CD14-positive monocyte (primary cell): ENCODE results near the gene TAC3. TPM values are rescaled to one million over a fixed set of nuclear protein-coding genes. Genes with fewer than 3 reads are reported as not detected.

Experiments used
- DNase-seq, 3 donors: peaks; one replicate each; pipeline ENCODE4 v3.0.0-alpha.2; 2011 to 2022
- H2AFZ ChIP-seq: 2 replicates; pipeline ENCODE4 v1.6.0; 2012; ENCODE audit warnings: mild to moderate bottlenecking, low read depth, low read length, inconsistent platforms; ENCODE audit not compliant: insufficient read depth, poor library complexity, severe bottlenecking
- H3K27ac ChIP-seq, 2 donors: 1 replicate in 1 of 2; 2 replicates in 1 of 2; pipeline ENCODE4 v1.5.1; 2012 to 2013; ENCODE audit warnings: low read length in 2 of 2, control low read depth in 1 of 2, inconsistent platforms in 1 of 2, low read depth in 1 of 2, mild to moderate bottlenecking in 1 of 2
- H3K27me3 ChIP-seq, 2 donors: one replicate each; pipeline versions ENCODE4 v1.6.0 to v1.6.1; 2011 to 2013; ENCODE audit warnings: low read length in 2 of 2; ENCODE audit not compliant: control insufficient read depth in 2 of 2, insufficient read depth in 2 of 2
- H3K36me3 ChIP-seq, 2 donors: replicated peaks in 1 of 2; 1 replicate in 1 of 2; 2 replicates in 1 of 2; pipeline versions ENCODE4 v1.5.1 to v1.6.1; 2012 to 2013; ENCODE audit warnings: low read length in 2 of 2, control low read depth in 1 of 2, inconsistent platforms in 1 of 2, mild to moderate bottlenecking in 1 of 2; ENCODE audit not compliant: insufficient read depth in 2 of 2, control insufficient read depth in 1 of 2
- H3K4me1 ChIP-seq, 2 donors: 1 replicate in 1 of 2; 2 replicates in 1 of 2; pipeline versions ENCODE4 v1.5.1 to v1.6.1; 2012 to 2013; ENCODE audit warnings: low read length in 2 of 2, control low read depth in 1 of 2, inconsistent platforms in 1 of 2, mild to moderate bottlenecking in 1 of 2, moderate library complexity in 1 of 2; ENCODE audit not compliant: insufficient read depth in 2 of 2, control insufficient read depth in 1 of 2
- H3K4me2 ChIP-seq: replicated peaks from 2 replicates; pipeline ENCODE3; 2012; ENCODE audit warnings: low read length, moderate library complexity, mild to moderate bottlenecking; ENCODE audit not compliant: poor library complexity, severe bottlenecking; ENCODE audit errors: extremely low read depth
- H3K4me3 ChIP-seq, 3 experiments: fragments of 200-600 bp in 1 of 3; sonication (generic) in 1 of 3; replicated peaks in 1 of 3; 1 replicate in 2 of 3; 2 replicates in 1 of 3; pipeline ENCODE4 v1.5.1; 2011 to 2013; ENCODE audit warnings: low read length in 3 of 3, mild to moderate bottlenecking in 3 of 3, control low read depth in 2 of 3, low read depth in 2 of 3, inconsistent platforms in 1 of 3, moderate library complexity in 1 of 3
- H3K79me2 ChIP-seq: 2 replicates; pipeline ENCODE4 v1.6.0; 2012; ENCODE audit warnings: mild to moderate bottlenecking, control low read depth, inconsistent platforms, low read length, moderate library complexity; ENCODE audit not compliant: insufficient read depth
- H3K9ac ChIP-seq: 2 replicates; pipeline ENCODE4 v1.6.0; 2017; ENCODE audit warnings: low read length, mild to moderate bottlenecking; ENCODE audit not compliant: insufficient read depth, poor library complexity, severe bottlenecking
- H3K9me3 ChIP-seq, 2 donors: replicated peaks in 1 of 2; 1 replicate in 1 of 2; 2 replicates in 1 of 2; pipeline versions ENCODE4 v1.5.1 to v1.6.1; 2012 to 2013; ENCODE audit warnings: low read length in 2 of 2, control low read depth in 1 of 2; ENCODE audit not compliant: control insufficient read depth in 1 of 2, insufficient read depth in 1 of 2
- H4K20me1 ChIP-seq: 2 replicates; pipeline ENCODE4 v1.6.0; 2012; ENCODE audit warnings: mild to moderate bottlenecking, low read length, control low read depth, moderate library complexity; ENCODE audit not compliant: insufficient read depth
- H3K27ac Mint-ChIP-seq, 7 donors: one replicate each; pipeline ENCODE4 v1.8.0; 2020; ENCODE audit warnings: mild to moderate bottlenecking in 7 of 7, mixed read lengths in 7 of 7, moderate library complexity in 6 of 7, inconsistent platforms in 2 of 7
- H3K27me3 Mint-ChIP-seq, 3 donors: one replicate each; pipeline ENCODE4 v1.8.0; 2021 to 2022; ENCODE audit warnings: low read depth in 3 of 3, mild to moderate bottlenecking in 3 of 3, mixed read lengths in 3 of 3, moderate library complexity in 3 of 3, inconsistent platforms in 1 of 3
- H3K36me3 Mint-ChIP-seq, 2 donors: one replicate each; pipeline ENCODE4 v1.8.0; 2020; ENCODE audit warnings: mixed read lengths in 2 of 2, inconsistent platforms in 1 of 2, mild to moderate bottlenecking in 1 of 2
- H3K4me1 Mint-ChIP-seq: one replicate; pipeline ENCODE4 v1.8.0; 2020; ENCODE audit warnings: mild to moderate bottlenecking, mixed read lengths
- H3K4me3 Mint-ChIP-seq, 2 donors: one replicate each; pipeline ENCODE4 v1.8.0; 2020; ENCODE audit warnings: mild to moderate bottlenecking in 2 of 2, mixed read lengths in 2 of 2, moderate library complexity in 1 of 2
- H3K9me3 Mint-ChIP-seq, 7 donors: one replicate each; pipeline ENCODE4 v1.8.0; 2020 to 2022; ENCODE audit warnings: mixed read lengths in 7 of 7, mild to moderate bottlenecking in 6 of 7, moderate library complexity in 6 of 7, inconsistent platforms in 2 of 7
- WGBS: methylation state at CpG from one replicate; pipeline ENCODE4 v1.1.5; 2013; ENCODE audit warnings: missing lambda C conversion rate; ENCODE audit not compliant: insufficient coverage; 5-methylcytosine and 5-hydroxymethylcytosine counted together
- intact Hi-C, 2 donors: fragments of 100-400 bp; cut with micrococcal nuclease; formaldehyde crosslinking; loops; one replicate each; pipeline versions ENCODE4 v1.15.0 to v1.15.1; 2023
- polyA plus RNA-seq, 3 donors: library from polyadenylated mRNA; depleted of rRNA in 1 of 3; unstranded in 2 of 3; stranded (reverse) in 1 of 3; fragments of 300-500 nt in 2 of 3; fragments of >200 nt in 1 of 3; fragmentation: Illumina TruSeq in 2 of 3; gene quantifications; 1 replicate in 2 of 3; 2 replicates in 1 of 3; pipeline ENCODE4 v1.2.3, GENCODE V29; 2012 to 2021
- TF ChIP-seq, protein P1 (sequence below): fragments of 200-600 bp; IDR thresholded peaks from one replicate; pipeline ENCODE4 v1.8.0; 2022; ENCODE audit warnings: antibody characterized with exemption, mild to moderate bottlenecking

TAC3 gene
- polyA plus RNA-seq, 3 donors, result 0.15 TPM; not detected in 2

DNA sequence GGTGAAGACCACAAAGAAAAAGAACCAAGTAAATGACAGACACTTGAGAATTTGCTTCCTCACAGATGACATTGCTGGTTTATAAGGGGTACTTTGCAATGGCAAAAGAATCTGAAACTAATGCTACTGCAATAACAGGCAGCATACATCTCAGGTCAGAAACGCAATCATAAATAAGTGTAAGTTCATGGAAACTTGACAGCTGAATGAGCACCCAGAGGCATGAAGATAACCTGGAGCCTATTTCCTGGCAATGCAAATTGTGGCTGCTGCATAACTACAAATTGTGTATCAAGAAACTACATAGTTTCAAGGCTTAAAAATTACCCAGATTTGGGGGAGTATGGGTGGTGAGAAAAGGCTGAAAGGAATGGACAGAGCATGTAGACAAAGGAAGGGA lies 42.1 kb upstream of the TAC3 start:
- H4K20me1 ChIP-seq, result no peaks in the 10 kb centered on the region
- no peak overlapping the region for H3K9ac ChIP-seq
- intact Hi-C loops, result no loop called here
- Mint-ChIP-seq H3K36me3 (peaks cover 26 to 32% of the 10 kb centered on the region in 2 donors), H3K27me3 (no peaks in the 10 kb centered on the region), H3K4me3 (no peak overlapping the region), H3K4me1 (peaks cover 12% of the 10 kb centered on the region), H3K27ac (peak overlapping the region in 1 of 7 donors; percentile 38), H3K9me3 (peaks cover 0 to 3% (median 0%) of the 10 kb centered on the region in 7 donors)
- WGBS, result 100% methylated on average over 1 of the region's 1 CpG
- no peak for DNase-seq
- no peaks in the 10 kb centered on the region for H3K9me3 ChIP-seq
- no peaks in the 10 kb centered on the region for H3K27me3 ChIP-seq
- no peaks in the 10 kb centered on the region for H3K79me2 ChIP-seq
- H3K4me1 ChIP-seq, result peaks cover 13 to 18% of the 10 kb centered on the region in 2 donors
- H3K27ac ChIP-seq, result no peak overlapping the region
- H3K4me3 ChIP-seq, result no peak overlapping the region
- TF ChIP-seq, protein P1, sequence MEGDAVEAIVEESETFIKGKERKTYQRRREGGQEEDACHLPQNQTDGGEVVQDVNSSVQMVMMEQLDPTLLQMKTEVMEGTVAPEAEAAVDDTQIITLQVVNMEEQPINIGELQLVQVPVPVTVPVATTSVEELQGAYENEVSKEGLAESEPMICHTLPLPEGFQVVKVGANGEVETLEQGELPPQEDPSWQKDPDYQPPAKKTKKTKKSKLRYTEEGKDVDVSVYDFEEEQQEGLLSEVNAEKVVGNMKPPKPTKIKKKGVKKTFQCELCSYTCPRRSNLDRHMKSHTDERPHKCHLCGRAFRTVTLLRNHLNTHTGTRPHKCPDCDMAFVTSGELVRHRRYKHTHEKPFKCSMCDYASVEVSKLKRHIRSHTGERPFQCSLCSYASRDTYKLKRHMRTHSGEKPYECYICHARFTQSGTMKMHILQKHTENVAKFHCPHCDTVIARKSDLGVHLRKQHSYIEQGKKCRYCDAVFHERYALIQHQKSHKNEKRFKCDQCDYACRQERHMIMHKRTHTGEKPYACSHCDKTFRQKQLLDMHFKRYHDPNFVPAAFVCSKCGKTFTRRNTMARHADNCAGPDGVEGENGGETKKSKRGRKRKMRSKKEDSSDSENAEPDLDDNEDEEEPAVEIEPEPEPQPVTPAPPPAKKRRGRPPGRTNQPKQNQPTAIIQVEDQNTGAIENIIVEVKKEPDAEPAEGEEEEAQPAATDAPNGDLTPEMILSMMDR, result no peak
- H3K4me2 ChIP-seq, result no peak overlapping the region
- no peak overlapping the region for H2AFZ ChIP-seq
- peaks cover 24 to 36% of the 10 kb centered on the region in 2 donors for H3K36me3 ChIP-seq

- Histone ChIP-seq H3K4me2 (no peak overlapping the region), H3K4me3 (no peak overlapping the region), H3K27me3 (no peaks in the 10 kb centered on the region), H3K27ac (no peak overlapping the region), H3K79me2 (no peaks in the 10 kb centered on the region), H3K9ac (no peak overlapping the region), H3K4me1 (peaks cover 13 to 15% of the 10 kb centered on the region in 2 donors), H2AFZ (no peak overlapping the region), H3K36me3 (peaks cover 24 to 36% of the 10 kb centered on the region in 2 donors), H4K20me1 (no peaks in the 10 kb centered on the region), H3K9me3 (no peaks in the 10 kb centered on the region)
- TF ChIP-seq, protein P1, result no peak
- DNase-seq, result no peak
- Mint-ChIP-seq H3K4me1 (peaks cover 12% of the 10 kb centered on the region), H3K9me3 (peaks cover 0 to 3% (median 0%) of the 10 kb centered on the region in 7 donors), H3K27ac (peak overlapping the region in 5 of 7 donors; percentile 7 to 72 (median 37)), H3K27me3 (no peaks in the 10 kb centered on the region), H3K36me3 (peaks cover 26 to 32% of the 10 kb centered on the region in 2 donors), H3K4me3 (no peak overlapping the region)
- whole genome bisulfite sequencing, result 100% methylated on average over 1 of the region's 6 CpGs
- intact Hi-C loops, result no loop called here
These were observed 40.9 kb upstream of the TAC3 start for GRCh38 chr12:57057067-57057751.
